ENCODE results near the gene MCU.

DNA sequence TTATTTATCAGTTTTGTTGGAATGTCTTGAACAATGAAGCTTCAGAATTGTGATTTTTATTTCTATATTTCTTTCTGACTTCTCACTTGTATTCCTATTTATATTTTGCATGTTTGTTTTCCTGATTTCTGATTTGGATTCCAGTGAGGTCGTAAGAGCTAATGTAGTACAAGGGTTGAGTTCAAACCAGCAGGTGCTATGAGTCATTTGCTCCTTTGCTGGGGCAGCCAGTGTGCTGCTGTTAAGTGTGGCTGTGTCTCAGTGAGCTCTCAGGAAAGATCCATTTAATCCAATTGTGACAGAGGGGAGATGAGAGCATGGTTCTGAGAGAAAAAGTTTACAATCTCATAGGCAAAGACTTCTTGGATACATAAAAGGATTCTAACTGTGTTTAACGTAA lies 48.6 kb downstream of the MCU start:
- TF ChIP-seq, protein P1, sequence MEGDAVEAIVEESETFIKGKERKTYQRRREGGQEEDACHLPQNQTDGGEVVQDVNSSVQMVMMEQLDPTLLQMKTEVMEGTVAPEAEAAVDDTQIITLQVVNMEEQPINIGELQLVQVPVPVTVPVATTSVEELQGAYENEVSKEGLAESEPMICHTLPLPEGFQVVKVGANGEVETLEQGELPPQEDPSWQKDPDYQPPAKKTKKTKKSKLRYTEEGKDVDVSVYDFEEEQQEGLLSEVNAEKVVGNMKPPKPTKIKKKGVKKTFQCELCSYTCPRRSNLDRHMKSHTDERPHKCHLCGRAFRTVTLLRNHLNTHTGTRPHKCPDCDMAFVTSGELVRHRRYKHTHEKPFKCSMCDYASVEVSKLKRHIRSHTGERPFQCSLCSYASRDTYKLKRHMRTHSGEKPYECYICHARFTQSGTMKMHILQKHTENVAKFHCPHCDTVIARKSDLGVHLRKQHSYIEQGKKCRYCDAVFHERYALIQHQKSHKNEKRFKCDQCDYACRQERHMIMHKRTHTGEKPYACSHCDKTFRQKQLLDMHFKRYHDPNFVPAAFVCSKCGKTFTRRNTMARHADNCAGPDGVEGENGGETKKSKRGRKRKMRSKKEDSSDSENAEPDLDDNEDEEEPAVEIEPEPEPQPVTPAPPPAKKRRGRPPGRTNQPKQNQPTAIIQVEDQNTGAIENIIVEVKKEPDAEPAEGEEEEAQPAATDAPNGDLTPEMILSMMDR (IDR thresholded peaks at IDR 0.05) = no peak
- TF ChIP-seq, protein P2, sequence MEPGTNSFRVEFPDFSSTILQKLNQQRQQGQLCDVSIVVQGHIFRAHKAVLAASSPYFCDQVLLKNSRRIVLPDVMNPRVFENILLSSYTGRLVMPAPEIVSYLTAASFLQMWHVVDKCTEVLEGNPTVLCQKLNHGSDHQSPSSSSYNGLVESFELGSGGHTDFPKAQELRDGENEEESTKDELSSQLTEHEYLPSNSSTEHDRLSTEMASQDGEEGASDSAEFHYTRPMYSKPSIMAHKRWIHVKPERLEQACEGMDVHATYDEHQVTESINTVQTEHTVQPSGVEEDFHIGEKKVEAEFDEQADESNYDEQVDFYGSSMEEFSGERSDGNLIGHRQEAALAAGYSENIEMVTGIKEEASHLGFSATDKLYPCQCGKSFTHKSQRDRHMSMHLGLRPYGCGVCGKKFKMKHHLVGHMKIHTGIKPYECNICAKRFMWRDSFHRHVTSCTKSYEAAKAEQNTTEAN (CRISPR knock-in tag; IDR thresholded peaks at IDR 0.05) = no peak
- TF ChIP-seq ZBTB21 (CRISPR knock-in tag; IDR thresholded peaks at IDR 0.05; ENCODE audit: borderline replicate concordance) = no peak
- TF ChIP-seq, protein P3, sequence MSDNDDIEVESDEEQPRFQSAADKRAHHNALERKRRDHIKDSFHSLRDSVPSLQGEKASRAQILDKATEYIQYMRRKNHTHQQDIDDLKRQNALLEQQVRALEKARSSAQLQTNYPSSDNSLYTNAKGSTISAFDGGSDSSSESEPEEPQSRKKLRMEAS (CRISPR knock-in tag; IDR thresholded peaks at IDR 0.05) = no peak
- TF ChIP-seq ETV6 (CRISPR knock-in tag; IDR thresholded peaks at IDR 0.05) = no peak
- TF ChIP-seq ESRRA (CRISPR knock-in tag; IDR thresholded peaks at IDR 0.05; ENCODE audit: borderline replicate concordance) = no peak
- no peak for TF ChIP-seq TCF7 (CRISPR knock-in tag; IDR thresholded peaks at IDR 0.05; ENCODE audit: low read depth)
- no peak for TF ChIP-seq NR1H2 (CRISPR knock-in tag; IDR thresholded peaks at IDR 0.05)
- TF ChIP-seq ZNF138 (CRISPR knock-in tag; conservative IDR thresholded peaks at IDR 0.05) = no peak
- TF ChIP-seq TP53 (CRISPR knock-in tag; IDR thresholded peaks at IDR 0.05) = no peak
- TF ChIP-seq, protein P4, sequence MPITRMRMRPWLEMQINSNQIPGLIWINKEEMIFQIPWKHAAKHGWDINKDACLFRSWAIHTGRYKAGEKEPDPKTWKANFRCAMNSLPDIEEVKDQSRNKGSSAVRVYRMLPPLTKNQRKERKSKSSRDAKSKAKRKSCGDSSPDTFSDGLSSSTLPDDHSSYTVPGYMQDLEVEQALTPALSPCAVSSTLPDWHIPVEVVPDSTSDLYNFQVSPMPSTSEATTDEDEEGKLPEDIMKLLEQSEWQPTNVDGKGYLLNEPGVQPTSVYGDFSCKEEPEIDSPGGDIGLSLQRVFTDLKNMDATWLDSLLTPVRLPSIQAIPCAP (CRISPR knock-in tag; IDR thresholded peaks at IDR 0.05) = no peak
